Left lung (tissue), 10 donors: ENCODE results near the gene DDIT3. TPM values are rescaled to one million over a fixed set of nuclear protein-coding genes. Genes with fewer than 3 reads are reported as not detected.

Source experiments
- ATAC-seq: fragments of 200-7000 bp; cut with Tn5 transposase; one replicate; pipeline ENCODE4 v1.9.1; 2020; ENCODE audit warnings: moderate library complexity
- DNase-seq, 4 donors: peaks; one replicate each; pipeline ENCODE4 v3.0.0-alpha.2; 2013 to 2020
- H3K27ac ChIP-seq, 2 donors: fragments of 200-600 bp; sonication (generic) in 1 of 2; one replicate each; pipeline versions ENCODE4 v1.5.0 to v1.8.0; 2020 to 2021
- H3K27me3 ChIP-seq, 2 donors: fragments of 200-600 bp; sonication (generic) in 1 of 2; one replicate each; pipeline versions ENCODE4 v1.5.0 to v1.8.0; 2020 to 2021
- H3K36me3 ChIP-seq, 2 donors: fragments of 200-600 bp; sonication (generic) in 1 of 2; one replicate each; pipeline versions ENCODE4 v1.5.0 to v1.8.0; 2020 to 2021
- H3K4me1 ChIP-seq, 2 donors: fragments of 200-600 bp; one replicate each; pipeline ENCODE4 v1.8.0; 2021
- H3K4me3 ChIP-seq, 2 donors: fragments of 200-600 bp; sonication (generic) in 1 of 2; one replicate each; pipeline versions ENCODE4 v1.5.0 to v1.8.0; 2020 to 2021; ENCODE audit warnings: mild to moderate bottlenecking in 1 of 2
- H3K9me3 ChIP-seq, 2 donors: fragments of 200-600 bp; sonication (generic) in 1 of 2; one replicate each; pipeline versions ENCODE4 v1.5.0 to v1.8.0; 2020 to 2021
- CTCF ChIP-seq, 2 donors: fragments of 200-600 bp; sonication (generic) in 1 of 2; IDR thresholded peaks; one replicate each; pipeline versions ENCODE4 v1.5.0 to v1.8.0; 2021; ENCODE audit warnings: antibody characterized with exemption in 2 of 2
- intact Hi-C, 2 donors: fragments of 100-400 bp; cut with DNase I; formaldehyde crosslinking; loops; one replicate each; pipeline versions ENCODE4 v1.11.2 to v1.14.2; 2022
- polyA plus RNA-seq, 6 donors: library from polyadenylated mRNA; unstranded; fragments of 120-200 nt; gene quantifications; one replicate each; pipeline ENCODE4 v1.2.1, GENCODE V29; 2013; ENCODE audit not compliant: insufficient read length in 6 of 6
- total RNA-seq, 2 donors: library from RNA; stranded (reverse); fragmentation: NEBNext Ultra II Directional; extraction: Animal tissue kit (Norgen Biotek cat#: 25700); gene quantifications; one replicate each; pipeline ENCODE4 v1.2.1, GENCODE V29; 2021
- donor health status: DM: no; HTN: yes; CAD: no.
- donor health status: DM: no; HTN: no; CAD: no.

DDIT3 gene
- total and polyA plus RNA-seq, 8 donors = 16.4 to 29.4 (median 19.3) TPM

- TF ChIP-seq CTCF (IDR thresholded peaks at IDR 0.05) = no peak
- no peaks in the 10 kb centered on the region for H3K9me3 ChIP-seq
- H3K27ac ChIP-seq = no peak overlapping the region
- H3K4me1 ChIP-seq = peaks cover 0 to 6% of the 10 kb centered on the region in 2 donors
- intact Hi-C loops = no loop called here
- no peak for DNase-seq
- no peak overlapping the region for H3K4me3 ChIP-seq
- peaks cover 0 to 100% of the 10 kb centered on the region in 2 donors for H3K36me3 ChIP-seq
- ATAC-seq = no peak
- no peaks in the 10 kb centered on the region for H3K27me3 ChIP-seq
These were observed 10.3 kb upstream of the DDIT3 start for GRCh38 chr12:57530396-57531142.

- no peak for TF ChIP-seq CTCF (IDR thresholded peaks at IDR 0.05)
- Histone ChIP-seq H3K27ac (no peak overlapping the region), H3K36me3 (peaks cover 0 to 100% of the 10 kb centered on the region in 2 donors), H3K4me3 (no peak overlapping the region), H3K9me3 (no peaks in the 10 kb centered on the region), H3K4me1 (peaks cover 3 to 14% of the 10 kb centered on the region in 2 donors), H3K27me3 (no peaks in the 10 kb centered on the region)
- intact Hi-C loops = no loop called here
- no peak for DNase-seq
- ATAC-seq = no peak
These were observed 9.5 kb upstream of the DDIT3 start for GRCh38 chr12:57529831-57530230.

GRCh38 chr12:57528831-57529555 is 8.7 kb upstream of the DDIT3 start:
- no peak for ATAC-seq
- H3K27ac ChIP-seq = no peak overlapping the region
- H3K36me3 ChIP-seq = peaks cover 0 to 100% of the 10 kb centered on the region in 2 donors
- no peak for TF ChIP-seq CTCF (IDR thresholded peaks at IDR 0.05)
- no peak for DNase-seq
- intact Hi-C loops = no loop called here
- H3K27me3 ChIP-seq = no peaks in the 10 kb centered on the region
- H3K9me3 ChIP-seq = no peaks in the 10 kb centered on the region
- H3K4me3 ChIP-seq = no peak overlapping the region
- peaks cover 11 to 22% of the 10 kb centered on the region in 2 donors for H3K4me1 ChIP-seq

- intact Hi-C loops = no loop called here
- no peak for DNase-seq
- ATAC-seq = no peak
- Histone ChIP-seq H3K27me3 (no peaks in the 10 kb centered on the region), H3K4me3 (no peak overlapping the region), H3K27ac (no peak overlapping the region), H3K36me3 (peaks cover 0 to 92% of the 10 kb centered on the region in 2 donors), H3K4me1 (peaks cover 16 to 30% of the 10 kb centered on the region in 2 donors), H3K9me3 (no peaks in the 10 kb centered on the region)
- TF ChIP-seq CTCF (IDR thresholded peaks at IDR 0.05) = no peak
These were observed 7.9 kb upstream of the DDIT3 start for GRCh38 chr12:57528176-57528575.

- H3K36me3 ChIP-seq = peaks cover 0 to 82% of the 10 kb centered on the region in 2 donors
- TF ChIP-seq CTCF (IDR thresholded peaks at IDR 0.05) = no peak
- ATAC-seq = no peak
These were observed 6.9 kb upstream of the DDIT3 start for GRCh38 chr12:57527184-57527583.

More at GRCh38 chr12:57527184-57527583, 6.9 kb upstream of the DDIT3 start:
- intact Hi-C loops = no loop called here
- no peaks in the 10 kb centered on the region for H3K9me3 ChIP-seq
- no peak for DNase-seq
- H3K27me3 ChIP-seq = no peaks in the 10 kb centered on the region
- H3K4me1 ChIP-seq = peaks cover 16 to 30% of the 10 kb centered on the region in 2 donors
- no peak overlapping the region for H3K4me3 ChIP-seq
- no peak overlapping the region for H3K27ac ChIP-seq
